Measurements from ENCODE around the gene SPACA6.
"Not testable (repeated sequence)": the region's sequence is repeated elsewhere in the genome, so short reads cannot be mapped to it uniquely, and the experiment has no call there.

The SPACA6 gene

GRCh38 chr19:51737924-51738323 is 44.8 kb downstream of the SPACA6 start:
- DNase-seq (ENCODE audit: low spot score): no peak

GRCh38 chr19:51738523-51738922 is 45.4 kb downstream of the SPACA6 start:
- not testable (repeated sequence) for DNase-seq (ENCODE audit: low spot score)

GRCh38 chr19:51739466-51740213 is 46.5 kb downstream of the SPACA6 start:
- DNase-seq (ENCODE audit: low spot score): no peak

- no peak for DNase-seq (ENCODE audit: low spot score)
Measured at GRCh38 chr19:51740356-51740755, 47.2 kb downstream of the SPACA6 start.

- no peak for DNase-seq (ENCODE audit: low spot score)
Measured at GRCh38 chr19:51742789-51743188, 49.7 kb downstream of the SPACA6 start.

GRCh38 chr19:51743405-51743804 is 50.3 kb downstream of the SPACA6 start:
- no peak for DNase-seq (ENCODE audit: low spot score)

- no peak for DNase-seq (ENCODE audit: low spot score)
Measured at GRCh38 chr19:51746731-51747130, 53.6 kb downstream of the SPACA6 start.

- no peak for DNase-seq (ENCODE audit: low spot score)
Measured at GRCh38 chr19:51749979-51750378, 56.8 kb downstream of the SPACA6 start.

GRCh38 chr19:51750400-51751094 is 57.4 kb downstream of the SPACA6 start:
- DNase-seq (ENCODE audit: low spot score): no peak

GRCh38 chr19:51751655-51752054 is 58.5 kb downstream of the SPACA6 start, which contains the start of gene FPR1:
Gene FPR1 (minus strand): TSS chr19:51751878. CDS start chr19:51746994, 4,884 bp downstream.
- no peak for DNase-seq (ENCODE audit: low spot score)

GRCh38 chr19:51754109-51754508 is 61.0 kb downstream of the SPACA6 start:
- DNase-seq (ENCODE audit: low spot score): no peak

- DNase-seq (ENCODE audit: low spot score): no peak
Measured at GRCh38 chr19:51754770-51755169, 61.6 kb downstream of the SPACA6 start.

Measured in left forelimb (tissue), 1 donor.